Measurements from ENCODE around the gene GPA33.

DNA sequence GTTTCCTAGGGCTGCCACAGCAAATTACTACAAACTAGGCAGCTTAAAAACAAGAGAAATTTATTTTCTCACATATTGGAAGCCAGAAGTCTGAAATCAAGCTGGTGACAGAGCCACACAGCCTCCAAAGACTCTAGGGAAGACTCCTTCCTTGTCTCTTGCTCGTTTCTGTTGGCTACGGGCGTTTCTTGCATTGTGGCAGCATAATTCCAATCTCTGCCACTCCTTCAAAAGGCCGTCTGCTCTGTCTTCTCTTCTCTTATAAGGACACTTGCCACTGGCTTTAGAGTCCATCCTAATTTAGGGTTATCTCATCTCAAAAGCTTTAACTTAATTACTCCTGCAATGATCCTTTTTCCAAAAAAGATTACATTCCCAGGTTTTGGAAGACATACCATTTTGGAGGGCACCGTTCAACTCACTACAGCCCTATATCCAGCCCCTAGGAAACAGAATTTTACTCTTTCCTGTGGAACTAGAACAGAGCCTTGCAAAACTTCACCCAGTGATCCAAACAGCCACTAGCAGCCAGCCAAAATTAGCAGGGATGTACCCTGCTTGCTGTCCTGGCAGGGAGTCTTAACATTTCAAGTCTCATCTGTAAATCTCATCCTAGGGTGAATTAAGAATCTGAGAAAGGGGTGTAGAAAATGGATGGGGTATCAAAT lies 12.9 kb upstream of the GPA33 start:
- TF ChIP-seq, protein P1, sequence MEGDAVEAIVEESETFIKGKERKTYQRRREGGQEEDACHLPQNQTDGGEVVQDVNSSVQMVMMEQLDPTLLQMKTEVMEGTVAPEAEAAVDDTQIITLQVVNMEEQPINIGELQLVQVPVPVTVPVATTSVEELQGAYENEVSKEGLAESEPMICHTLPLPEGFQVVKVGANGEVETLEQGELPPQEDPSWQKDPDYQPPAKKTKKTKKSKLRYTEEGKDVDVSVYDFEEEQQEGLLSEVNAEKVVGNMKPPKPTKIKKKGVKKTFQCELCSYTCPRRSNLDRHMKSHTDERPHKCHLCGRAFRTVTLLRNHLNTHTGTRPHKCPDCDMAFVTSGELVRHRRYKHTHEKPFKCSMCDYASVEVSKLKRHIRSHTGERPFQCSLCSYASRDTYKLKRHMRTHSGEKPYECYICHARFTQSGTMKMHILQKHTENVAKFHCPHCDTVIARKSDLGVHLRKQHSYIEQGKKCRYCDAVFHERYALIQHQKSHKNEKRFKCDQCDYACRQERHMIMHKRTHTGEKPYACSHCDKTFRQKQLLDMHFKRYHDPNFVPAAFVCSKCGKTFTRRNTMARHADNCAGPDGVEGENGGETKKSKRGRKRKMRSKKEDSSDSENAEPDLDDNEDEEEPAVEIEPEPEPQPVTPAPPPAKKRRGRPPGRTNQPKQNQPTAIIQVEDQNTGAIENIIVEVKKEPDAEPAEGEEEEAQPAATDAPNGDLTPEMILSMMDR (IDR thresholded peaks at IDR 0.05) = no peak
- TF ChIP-seq POLR2AphosphoS5 (IDR thresholded peaks at IDR 0.05) = no peak
